ENCODE measurements around the gene ZBTB44.
"Not testable (repeated sequence)": the region's sequence is repeated elsewhere in the genome, so short reads cannot be mapped to it uniquely, and the experiment has no call there.

Gene ZBTB44

DNA sequence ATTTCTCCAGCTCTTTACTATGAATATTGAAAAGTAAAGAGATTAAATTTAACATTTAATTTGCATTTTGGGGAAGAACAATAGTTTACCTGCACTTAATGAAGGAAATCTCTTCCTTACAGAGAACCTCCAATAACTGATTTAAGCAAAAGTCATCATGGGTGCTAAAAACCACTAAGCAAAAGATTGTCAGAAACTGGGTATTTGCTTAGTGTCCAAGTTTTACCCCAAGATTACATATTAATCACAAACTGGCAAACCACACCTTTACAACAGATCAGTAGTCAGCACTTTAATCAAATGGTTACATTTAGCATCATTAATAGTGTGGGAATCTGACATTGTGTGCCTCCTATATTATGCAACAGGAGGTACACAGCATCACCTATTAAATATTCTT, 2.7 kb downstream of the ZBTB44 start:
- no peak for DNase-seq

GRCh38 chr11:130310622-130311021, 4.1 kb downstream of the ZBTB44 start:
- no peak for DNase-seq

DNA sequence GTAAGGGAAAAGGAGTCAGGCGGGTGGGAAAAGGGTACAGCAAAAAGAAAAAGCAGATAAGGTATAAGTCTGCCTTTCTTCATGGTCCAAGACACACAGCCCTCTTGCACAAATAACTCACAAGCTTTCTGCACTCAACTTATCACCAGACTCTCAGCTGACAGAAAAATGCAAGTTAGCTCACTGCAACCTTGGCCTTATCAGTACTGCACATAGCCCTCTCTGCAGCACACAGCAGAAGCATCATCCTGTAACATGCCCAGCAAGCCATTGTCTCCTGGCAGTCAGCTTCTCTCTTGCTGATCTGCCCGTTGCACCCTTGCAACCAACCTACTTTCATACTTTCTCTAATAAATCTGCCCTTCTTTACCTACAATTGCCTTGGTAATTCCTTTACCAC, 5.8 kb downstream of the ZBTB44 start:
- no peak for DNase-seq

DNA sequence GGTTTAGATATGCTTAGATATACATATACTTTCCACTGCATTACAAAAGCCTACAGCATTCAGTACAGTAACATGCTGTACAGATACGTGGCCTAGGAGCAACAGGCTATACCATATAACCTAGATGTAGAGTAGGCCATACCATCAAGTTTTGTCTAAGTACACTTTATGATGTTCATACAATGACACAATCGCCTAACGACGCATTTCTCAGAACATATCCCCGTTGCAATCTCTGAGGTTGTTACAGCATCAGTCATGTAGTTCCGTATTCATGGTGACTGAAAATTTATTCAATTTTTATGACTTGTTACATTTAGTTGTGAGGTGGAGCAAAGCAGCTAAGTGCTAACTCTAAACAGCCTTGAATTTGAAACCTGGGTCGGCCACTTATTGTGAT, 6.7 kb downstream of the ZBTB44 start:
- no peak for DNase-seq

GRCh38 chr11:130304651-130305050, 10.1 kb downstream of the ZBTB44 start:
- DNase-seq = no peak

GRCh38 chr11:130301002-130301401, 13.7 kb downstream of the ZBTB44 start:
- DNase-seq = no peak

- no peak for DNase-seq
Measured at GRCh38 chr11:130300567-130300966, 14.2 kb downstream of the ZBTB44 start.

DNA sequence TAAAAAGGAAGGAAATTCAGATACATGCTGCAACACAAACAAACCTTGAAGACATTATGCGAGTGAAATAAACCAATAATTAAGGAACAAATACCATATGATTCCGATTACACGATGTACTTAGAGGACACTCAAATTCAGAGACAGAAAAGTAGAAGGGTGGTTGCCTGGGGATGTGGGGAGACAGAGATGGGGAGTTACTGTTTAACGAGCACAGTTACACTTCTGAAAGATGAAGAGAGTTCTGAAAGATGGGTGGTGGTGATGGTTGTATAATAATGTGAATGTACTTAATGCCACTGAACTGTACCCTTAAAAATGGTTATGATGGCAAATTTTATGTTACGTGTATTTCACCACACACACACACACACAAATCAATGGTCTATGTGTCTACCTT, 14.7 kb downstream of the ZBTB44 start:
- no peak for DNase-seq

DNA sequence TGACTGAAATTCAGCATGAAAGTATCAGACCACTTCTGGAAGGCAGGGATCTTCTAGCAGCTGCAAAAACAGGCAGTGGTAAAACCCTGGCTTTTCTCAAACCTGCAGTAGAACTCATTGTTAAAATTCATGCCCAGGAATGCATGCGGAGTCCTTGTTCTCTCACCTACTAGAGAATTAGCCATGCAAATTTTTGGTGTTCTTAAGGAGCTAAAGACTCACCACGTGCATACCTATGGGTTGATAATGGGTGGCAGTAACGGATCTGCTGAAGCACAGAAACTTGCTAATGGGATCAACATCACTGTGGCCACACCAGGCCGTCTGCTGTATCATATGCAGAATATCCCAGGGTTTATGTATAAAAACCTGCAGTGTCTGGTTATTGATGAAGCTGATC, 19.1 kb downstream of the ZBTB44 start:
- no peak for DNase-seq

DNA sequence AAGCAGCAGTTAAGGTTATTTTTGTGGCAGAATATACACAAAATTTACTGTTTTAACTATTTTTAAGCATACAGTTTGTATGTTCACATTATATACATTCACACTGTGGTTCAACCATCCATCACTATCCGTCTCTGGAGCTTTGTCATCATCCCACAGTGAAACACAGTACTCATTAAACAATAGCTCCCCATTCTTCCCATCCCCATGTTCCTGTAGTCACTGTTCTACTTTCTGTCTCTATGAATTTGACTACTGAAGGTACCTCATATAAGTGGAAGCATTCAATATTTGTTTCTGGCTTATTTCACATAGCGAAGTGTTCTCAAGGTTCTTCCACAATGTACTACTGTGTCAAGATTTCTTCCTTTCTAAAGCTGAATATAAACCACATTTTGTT, 32.6 kb downstream of the ZBTB44 start:
- DNase-seq = no peak

DNA sequence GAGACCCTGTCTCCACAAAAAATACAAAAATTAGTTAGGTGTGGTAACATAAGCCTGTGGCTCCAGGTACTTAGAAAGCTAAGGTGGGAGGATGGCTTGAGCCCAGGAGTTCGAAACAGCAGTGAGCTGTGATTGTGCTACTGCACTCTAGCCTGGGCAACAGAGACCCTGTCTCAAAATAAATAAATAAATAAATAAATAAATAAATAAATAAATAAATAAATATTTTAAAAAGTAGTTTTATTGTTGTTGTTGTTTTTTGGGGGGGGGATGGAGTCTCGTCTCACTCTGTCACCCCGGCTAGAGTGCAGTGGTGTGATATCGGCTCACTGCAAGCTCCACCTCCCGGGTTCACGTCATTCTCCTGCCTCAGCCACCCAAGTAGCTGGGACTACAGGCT, 33.4 kb downstream of the ZBTB44 start:
- DNase-seq = not testable (repeated sequence)

DNA sequence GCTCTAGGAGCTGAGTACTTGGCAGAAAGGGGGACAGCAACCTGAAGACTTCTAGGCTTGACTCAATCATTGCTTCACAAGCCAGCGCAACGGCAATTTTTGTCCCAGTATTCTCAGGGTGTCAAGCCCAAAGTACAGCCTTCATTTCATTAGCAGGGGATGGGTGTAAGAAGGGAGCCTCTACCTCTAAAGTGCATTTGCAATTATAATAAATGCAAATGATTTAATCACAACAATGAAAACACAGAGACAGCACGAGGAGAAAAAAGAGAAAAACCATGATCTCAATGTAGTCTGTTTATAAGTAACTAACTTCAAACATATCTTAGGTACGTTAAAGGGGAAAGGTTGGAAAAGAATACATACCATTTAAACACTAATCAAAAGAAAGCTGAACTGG, 34.7 kb downstream of the ZBTB44 start:
- no peak for DNase-seq

- DNase-seq = no peak
Measured at GRCh38 chr11:130278745-130279144, 36.0 kb downstream of the ZBTB44 start.

- DNase-seq = no peak
Measured at GRCh38 chr11:130278151-130278550, 36.6 kb downstream of the ZBTB44 start.

DNA sequence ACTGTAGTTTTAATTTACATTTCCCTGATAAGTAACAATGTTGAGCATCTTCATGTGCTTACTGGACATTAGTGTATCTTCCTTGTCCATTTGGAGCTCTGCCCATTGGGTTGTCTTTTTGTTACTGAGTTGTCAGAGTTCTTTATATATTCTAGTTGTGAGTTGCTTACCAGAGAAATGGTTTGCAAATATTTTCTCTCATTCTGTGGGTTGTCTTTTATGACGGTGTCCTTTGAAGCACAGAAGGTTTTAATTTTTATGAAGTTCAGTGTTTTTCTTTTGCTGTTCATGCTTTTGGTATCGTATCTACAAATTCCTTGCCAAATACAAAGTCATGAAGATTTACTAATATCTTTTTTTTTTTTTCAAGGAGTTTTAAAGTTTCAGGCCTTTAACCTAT, 42.4 kb downstream of the ZBTB44 start:
- no peak for DNase-seq

DNA sequence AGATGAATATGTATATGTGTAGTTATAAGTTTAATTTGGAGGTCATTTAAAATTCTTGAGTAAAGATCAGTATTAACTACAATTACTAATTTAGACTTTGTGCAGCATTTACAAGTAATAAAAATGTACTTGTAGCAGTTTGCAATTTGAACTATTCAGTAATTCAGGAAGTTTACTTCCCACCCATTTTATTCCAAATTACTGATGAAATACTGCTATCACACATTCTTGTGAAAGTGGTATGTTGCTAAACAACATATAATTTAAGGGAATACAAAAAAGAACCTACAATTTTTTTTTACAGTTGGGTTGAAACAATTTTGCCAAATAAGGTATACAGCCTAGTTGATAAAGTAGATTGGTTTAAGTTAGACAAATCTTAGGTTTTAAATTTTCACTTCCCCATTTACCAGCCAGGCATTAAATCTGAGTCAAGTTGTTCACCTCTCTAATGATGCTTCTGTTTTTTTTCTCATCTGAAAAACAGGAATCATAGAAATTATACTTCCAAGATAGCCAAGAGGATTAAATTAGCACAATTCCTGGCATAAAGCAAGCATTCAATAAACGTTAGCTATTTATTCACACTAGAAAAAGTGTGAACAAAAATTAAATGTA, 45.3 kb downstream of the ZBTB44 start:
- no peak for DNase-seq

GRCh38 chr11:130263351-130263750, 51.4 kb downstream of the ZBTB44 start:
- no peak for DNase-seq

- DNase-seq = no peak
Measured at GRCh38 chr11:130262424-130262823, 52.3 kb downstream of the ZBTB44 start.

- DNase-seq = no peak
Measured at GRCh38 chr11:130261571-130261970, 53.1 kb downstream of the ZBTB44 start.

GRCh38 chr11:130260742-130261141, 54.0 kb downstream of the ZBTB44 start:
- no peak for DNase-seq

DNA sequence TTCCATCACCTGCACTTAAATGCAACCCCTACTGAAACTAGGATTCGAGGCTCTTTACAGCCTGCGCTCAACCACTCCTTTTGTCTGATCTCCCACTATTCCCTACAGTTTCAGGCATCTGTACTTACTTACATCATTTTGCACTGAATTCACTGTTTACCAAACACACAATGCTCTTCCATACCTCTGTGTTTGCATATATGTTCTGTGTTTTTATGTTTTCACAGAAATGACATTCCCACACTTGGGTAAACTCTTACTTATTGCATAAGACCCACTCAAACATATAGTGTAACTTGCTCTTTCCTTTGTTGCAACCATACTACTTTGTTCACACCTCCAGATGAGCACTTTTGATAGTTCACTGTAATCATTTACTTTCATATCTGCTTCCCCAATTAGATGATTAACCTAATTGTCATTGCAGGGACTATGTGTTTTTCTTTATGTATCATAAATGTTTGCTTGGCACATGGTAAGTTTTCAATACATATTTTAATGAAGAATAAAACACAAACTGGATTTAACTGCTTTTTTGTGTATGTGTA, 54.6 kb downstream of the ZBTB44 start:
- no peak for DNase-seq

DNA sequence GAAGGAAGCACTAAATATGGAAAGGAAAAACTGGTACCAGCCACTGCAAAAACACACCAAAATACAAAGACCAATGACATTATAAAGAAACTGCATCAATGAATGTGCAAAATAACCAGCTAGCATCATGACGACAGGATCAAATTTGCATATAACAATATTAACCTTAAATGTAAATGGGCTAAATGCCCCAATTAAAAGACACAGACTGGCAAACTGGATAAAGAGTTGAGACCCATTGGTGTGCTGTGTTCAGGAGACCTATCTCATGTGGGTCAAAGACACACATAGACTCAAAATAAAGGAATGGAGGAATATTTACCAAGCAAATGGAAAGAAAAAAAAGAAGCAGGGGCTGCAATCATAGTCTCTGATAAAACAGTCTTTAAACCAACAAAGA, 63.0 kb downstream of the ZBTB44 start:
- not testable (repeated sequence) for DNase-seq

DNA sequence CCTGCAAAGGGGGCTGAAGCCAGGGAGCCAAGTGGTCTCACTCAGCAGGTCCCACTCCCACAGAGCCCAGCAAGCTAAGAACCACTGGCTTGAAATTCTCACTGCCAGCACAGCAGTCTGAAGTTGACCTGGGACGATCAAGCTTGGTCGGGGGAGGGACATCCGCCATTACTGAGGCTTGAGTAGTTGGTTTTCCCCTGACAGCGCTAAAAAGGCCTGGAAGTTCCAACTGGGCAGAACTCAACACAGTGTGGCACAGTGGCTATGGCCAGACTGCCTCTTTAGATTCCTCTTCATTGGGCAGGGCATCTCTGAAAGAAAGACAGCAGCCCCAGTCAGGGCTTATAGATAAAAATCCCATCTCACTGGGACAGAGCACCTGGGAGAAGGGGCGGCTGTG, 64.8 kb downstream of the ZBTB44 start:
- not testable (repeated sequence) for DNase-seq

- DNase-seq = no peak
Measured at GRCh38 chr11:130249371-130249770, 65.3 kb downstream of the ZBTB44 start.

DNA sequence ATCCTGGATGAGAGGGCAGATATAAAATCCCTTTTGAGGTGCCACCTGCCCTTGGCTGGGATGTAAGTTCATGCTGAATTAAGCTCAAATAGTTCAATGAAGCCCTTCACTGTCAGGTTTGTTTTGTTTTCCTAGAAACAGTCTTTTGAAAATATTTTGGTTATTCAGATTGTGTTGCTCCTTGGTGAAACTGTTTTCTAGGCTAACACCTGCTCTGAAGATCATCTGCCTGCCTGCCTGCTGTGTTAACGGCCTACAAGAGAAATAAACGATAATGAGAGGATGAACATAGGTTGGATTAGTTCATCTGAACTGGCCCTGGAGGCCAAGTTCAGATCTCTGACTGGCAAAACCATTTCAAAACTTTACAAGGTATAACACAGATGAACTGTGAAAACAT, 67.4 kb downstream of the ZBTB44 start:
- no peak for DNase-seq

Data from DMS53 (cell line).